Esophagus squamous epithelium (tissue), 4 donors: Measurements from ENCODE around the gene MED26.

Experiments used
- POLR2A ChIP-seq, 4 donors: fragments of 450-650 bp; IDR thresholded peaks; one replicate each; pipeline ENCODE4 v1.6.1; 2017; ENCODE audit warnings: antibody characterized with exemption in 4 of 4, mild to moderate bottlenecking in 4 of 4, moderate library complexity in 3 of 4
- TF ChIP-seq, protein P1 (sequence below), 6 experiments: fragments of 450-650 bp in 4 of 6; fragments of 200-600 bp in 2 of 6; sonication (generic) in 2 of 6; IDR thresholded peaks; one replicate each; pipeline ENCODE4 v1.5.1; 2016 to 2019; ENCODE audit warnings: antibody characterized with exemption in 6 of 6, mild to moderate bottlenecking in 4 of 6, moderate library complexity in 4 of 6

- no peak for TF ChIP-seq POLR2A (IDR thresholded peaks at IDR 0.05)
- TF ChIP-seq, protein P1, sequence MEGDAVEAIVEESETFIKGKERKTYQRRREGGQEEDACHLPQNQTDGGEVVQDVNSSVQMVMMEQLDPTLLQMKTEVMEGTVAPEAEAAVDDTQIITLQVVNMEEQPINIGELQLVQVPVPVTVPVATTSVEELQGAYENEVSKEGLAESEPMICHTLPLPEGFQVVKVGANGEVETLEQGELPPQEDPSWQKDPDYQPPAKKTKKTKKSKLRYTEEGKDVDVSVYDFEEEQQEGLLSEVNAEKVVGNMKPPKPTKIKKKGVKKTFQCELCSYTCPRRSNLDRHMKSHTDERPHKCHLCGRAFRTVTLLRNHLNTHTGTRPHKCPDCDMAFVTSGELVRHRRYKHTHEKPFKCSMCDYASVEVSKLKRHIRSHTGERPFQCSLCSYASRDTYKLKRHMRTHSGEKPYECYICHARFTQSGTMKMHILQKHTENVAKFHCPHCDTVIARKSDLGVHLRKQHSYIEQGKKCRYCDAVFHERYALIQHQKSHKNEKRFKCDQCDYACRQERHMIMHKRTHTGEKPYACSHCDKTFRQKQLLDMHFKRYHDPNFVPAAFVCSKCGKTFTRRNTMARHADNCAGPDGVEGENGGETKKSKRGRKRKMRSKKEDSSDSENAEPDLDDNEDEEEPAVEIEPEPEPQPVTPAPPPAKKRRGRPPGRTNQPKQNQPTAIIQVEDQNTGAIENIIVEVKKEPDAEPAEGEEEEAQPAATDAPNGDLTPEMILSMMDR (IDR thresholded peaks at IDR 0.05) = no peak
These were observed 38.1 kb downstream of the MED26 start for GRCh38 chr19:16589917-16590316.
